PC-3 (cell line): Measurements from ENCODE around the gene SLC24A3.

Experiments
- CTCF ChIP-seq: fragments of 300-600 bp; sonication (generic); conservative IDR thresholded peaks from 2 replicates; pipeline ENCODE4 v1.5.1; 2017; ENCODE audit warnings: antibody characterized with exemption, low read depth, mild to moderate bottlenecking, low read length
- EZH2 ChIP-seq: fragments of 300-600 bp; sonication (generic); IDR thresholded peaks from one replicate; pipeline ENCODE4 v1.6.1; 2017; ENCODE audit warnings: antibody characterized with exemption, mild to moderate bottlenecking, low read length; ENCODE audit not compliant: unreplicated experiment
- EZH2phosphoT487 ChIP-seq: fragments of 300-600 bp; sonication (generic); IDR thresholded peaks from 2 replicates; pipeline ENCODE4 v1.6.1; 2018; ENCODE audit warnings: mild to moderate bottlenecking, antibody characterized with exemption, low read length, borderline replicate concordance

- TF ChIP-seq CTCF (no peak), EZH2phosphoT487 (no peak), EZH2 (no peak)
Observed at GRCh38 chr20:19711126-19711525, 498.7 kb downstream of the SLC24A3 start.
